ENCODE data around the gene BPIFA3. TPM values are rescaled to one million over a fixed set of nuclear protein-coding genes. Genes with fewer than 3 reads are reported as not detected.
A peak's percentile ranks its signal among the peaks of the same experiment; 100 is the strongest.

Gene BPIFA3
- total RNA-seq, 1 donor from 2014 or later, result not detected

GRCh38 chr20:33255005-33255404 lies 37.9 kb downstream of the BPIFA3 start:
- no peak for DNase-seq
- no peak overlapping the region for H3K4me3 ChIP-seq
- TF ChIP-seq, protein P1, sequence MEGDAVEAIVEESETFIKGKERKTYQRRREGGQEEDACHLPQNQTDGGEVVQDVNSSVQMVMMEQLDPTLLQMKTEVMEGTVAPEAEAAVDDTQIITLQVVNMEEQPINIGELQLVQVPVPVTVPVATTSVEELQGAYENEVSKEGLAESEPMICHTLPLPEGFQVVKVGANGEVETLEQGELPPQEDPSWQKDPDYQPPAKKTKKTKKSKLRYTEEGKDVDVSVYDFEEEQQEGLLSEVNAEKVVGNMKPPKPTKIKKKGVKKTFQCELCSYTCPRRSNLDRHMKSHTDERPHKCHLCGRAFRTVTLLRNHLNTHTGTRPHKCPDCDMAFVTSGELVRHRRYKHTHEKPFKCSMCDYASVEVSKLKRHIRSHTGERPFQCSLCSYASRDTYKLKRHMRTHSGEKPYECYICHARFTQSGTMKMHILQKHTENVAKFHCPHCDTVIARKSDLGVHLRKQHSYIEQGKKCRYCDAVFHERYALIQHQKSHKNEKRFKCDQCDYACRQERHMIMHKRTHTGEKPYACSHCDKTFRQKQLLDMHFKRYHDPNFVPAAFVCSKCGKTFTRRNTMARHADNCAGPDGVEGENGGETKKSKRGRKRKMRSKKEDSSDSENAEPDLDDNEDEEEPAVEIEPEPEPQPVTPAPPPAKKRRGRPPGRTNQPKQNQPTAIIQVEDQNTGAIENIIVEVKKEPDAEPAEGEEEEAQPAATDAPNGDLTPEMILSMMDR (IDR thresholded peaks at IDR 0.05), result no peak
- H3K27ac ChIP-seq, result no peak overlapping the region
- no peaks in the 10 kb centered on the region for H3K27me3 ChIP-seq (ENCODE audit: low read depth)
- no peaks in the 10 kb centered on the region for H3K4me1 ChIP-seq
- no peak for ATAC-seq
- H3K9me3 ChIP-seq, result no peaks in the 10 kb centered on the region
- intact Hi-C loops (cut with DNase I), result no loop called here
- H3K36me3 ChIP-seq, result no peaks in the 10 kb centered on the region

GRCh38 chr20:33257237-33257636 lies 40.1 kb downstream of the BPIFA3 start:
- no peak overlapping the region for H3K27ac ChIP-seq

GRCh38 chr20:33259371-33259770 lies 42.2 kb downstream of the BPIFA3 start:
- Histone ChIP-seq H3K36me3 (no peaks in the 10 kb centered on the region), H3K27ac (no peak overlapping the region), H3K4me3 (no peak overlapping the region), H3K9me3 (no peaks in the 10 kb centered on the region), H3K27me3 (ENCODE audit: low read depth) (no peaks in the 10 kb centered on the region), H3K4me1 (no peaks in the 10 kb centered on the region)
- intact Hi-C loops (cut with DNase I), result no loop called here
- TF ChIP-seq, protein P1 (IDR thresholded peaks at IDR 0.05), result no peak
- no peak for DNase-seq
- ATAC-seq, result no peak

More at GRCh38 chr20:33257237-33257636, 40.1 kb downstream of the BPIFA3 start:
- Histone ChIP-seq H3K9me3 (no peaks in the 10 kb centered on the region), H3K36me3 (no peaks in the 10 kb centered on the region), H3K4me1 (no peaks in the 10 kb centered on the region), H3K27me3 (ENCODE audit: low read depth) (no peaks in the 10 kb centered on the region), H3K4me3 (no peak overlapping the region)
- TF ChIP-seq, protein P1 (IDR thresholded peaks at IDR 0.05), result no peak
- DNase-seq (no peak), ATAC-seq (no peak)
- intact Hi-C loops (cut with DNase I), result no loop called here

DNA sequence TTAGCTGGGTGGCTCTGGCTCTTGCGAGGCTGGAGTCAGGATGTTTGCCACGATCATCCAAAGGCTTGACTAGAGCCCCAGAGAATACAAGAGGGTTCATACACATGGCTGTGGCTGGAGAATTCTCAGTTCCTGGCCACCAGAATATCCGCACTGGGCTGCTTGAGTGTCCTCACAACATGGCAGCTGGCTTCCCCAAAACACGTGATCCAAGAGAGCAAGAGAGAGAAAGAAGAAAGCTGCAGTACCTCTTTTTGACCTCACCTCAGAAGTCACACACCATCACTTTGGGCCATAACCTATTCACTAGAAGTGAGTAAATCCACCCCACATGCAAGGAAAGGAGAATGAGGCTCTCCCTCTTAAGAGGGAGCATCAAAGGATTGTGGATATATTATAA lies 44.3 kb downstream of the BPIFA3 start:
- Histone ChIP-seq H3K36me3 (no peaks in the 10 kb centered on the region), H3K9me3 (no peaks in the 10 kb centered on the region), H3K4me1 (no peaks in the 10 kb centered on the region), H3K27ac (no peak overlapping the region), H3K4me3 (no peak overlapping the region), H3K27me3 (ENCODE audit: low read depth) (no peaks in the 10 kb centered on the region)
- TF ChIP-seq, protein P1 (IDR thresholded peaks at IDR 0.05), result no peak
- DNase-seq, result no peak
- no peak for ATAC-seq
- intact Hi-C loops (cut with DNase I), result no loop called here

DNA sequence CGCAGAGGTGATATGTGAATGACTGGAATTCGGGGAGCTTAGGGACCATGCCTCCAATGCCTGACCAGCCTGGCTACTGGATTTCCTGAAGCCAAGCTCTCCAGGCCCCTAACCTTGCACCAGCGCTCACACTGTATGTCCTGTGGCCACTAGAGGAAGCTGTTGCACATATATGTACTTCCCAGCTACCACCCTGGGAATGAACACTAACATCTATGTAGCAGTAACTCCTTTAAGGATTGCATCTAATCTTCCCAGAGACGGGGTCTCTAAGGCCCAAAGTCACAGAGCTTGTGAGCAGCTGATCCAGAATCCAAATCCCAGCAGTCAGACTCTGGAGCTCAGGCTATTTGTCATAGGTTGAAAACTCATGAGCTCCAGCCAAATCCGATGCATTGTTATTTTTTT lies 45.5 kb downstream of the BPIFA3 start:
- Histone ChIP-seq H3K36me3 (no peaks in the 10 kb centered on the region), H3K4me3 (no peak overlapping the region), H3K27me3 (ENCODE audit: low read depth) (no peaks in the 10 kb centered on the region), H3K9me3 (no peaks in the 10 kb centered on the region), H3K27ac (no peak overlapping the region), H3K4me1 (no peaks in the 10 kb centered on the region)
- ATAC-seq (peak; percentile 81 to 83), DNase-seq (no peak)
- TF ChIP-seq, protein P1 (IDR thresholded peaks at IDR 0.05), result peak; percentile 47
- intact Hi-C loops (cut with DNase I), result no loop called here

DNA sequence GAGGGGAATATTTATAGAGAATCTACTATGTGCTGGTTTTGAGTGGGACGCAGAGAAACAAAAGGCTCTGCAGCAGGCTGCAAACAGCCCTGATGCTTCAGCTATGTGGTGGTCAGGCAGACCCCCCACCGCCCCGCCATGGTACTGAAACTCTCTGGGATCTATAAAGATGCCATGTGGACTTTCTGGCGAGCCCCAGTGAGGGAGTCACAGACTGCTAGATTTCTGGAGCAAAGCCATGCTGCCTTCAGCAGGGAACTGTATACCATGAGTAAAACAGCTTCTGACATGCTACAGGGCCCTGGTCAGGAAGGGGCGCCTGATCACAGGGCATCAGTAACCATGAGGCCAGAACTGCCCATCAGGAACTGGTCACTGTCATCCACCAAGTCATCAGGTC lies 46.6 kb downstream of the BPIFA3 start:
- Histone ChIP-seq H3K9me3 (no peaks in the 10 kb centered on the region), H3K36me3 (no peaks in the 10 kb centered on the region), H3K27me3 (ENCODE audit: low read depth) (peaks cover 7% of the 10 kb centered on the region), H3K27ac (no peak overlapping the region), H3K4me3 (no peak overlapping the region), H3K4me1 (no peaks in the 10 kb centered on the region)
- TF ChIP-seq, protein P1 (IDR thresholded peaks at IDR 0.05), result no peak
- intact Hi-C loops (cut with DNase I), result no loop called here
- DNase-seq, result no peak
- ATAC-seq, result no peak
